Mucosa of descending colon (tissue), 3 donors: ENCODE results near the gene PPFIA4. TPM values are rescaled to one million over a fixed set of nuclear protein-coding genes. Genes with fewer than 3 reads are reported as not detected.

ENCODE experiments used
- ATAC-seq: fragments of 200-7000 bp; cut with Tn5 transposase; one replicate; pipeline ENCODE4 v1.9.1; 2020; ENCODE audit warnings: mild to moderate bottlenecking, moderate library complexity
- DNase-seq, 3 donors: peaks; one replicate each; pipeline ENCODE4 v3.0.0-alpha.2; 2020
- H3K36me3 ChIP-seq: fragments of 200-600 bp; one replicate; pipeline ENCODE4 v1.8.0; 2021; ENCODE audit warnings: low read depth, mild to moderate bottlenecking
- H3K4me1 ChIP-seq: fragments of 200-600 bp; one replicate; pipeline ENCODE4 v1.8.0; 2021; ENCODE audit warnings: low read depth, mild to moderate bottlenecking
- H3K4me3 ChIP-seq: fragments of 200-600 bp; one replicate; pipeline ENCODE4 v1.8.0; 2021; ENCODE audit warnings: mild to moderate bottlenecking
- H3K9me3 ChIP-seq: fragments of 200-600 bp; one replicate; pipeline ENCODE4 v1.8.0; 2021; ENCODE audit warnings: mild to moderate bottlenecking
- CTCF ChIP-seq: fragments of 200-600 bp; IDR thresholded peaks from one replicate; pipeline ENCODE4 v1.8.0; 2022; ENCODE audit warnings: antibody characterized with exemption, mild to moderate bottlenecking
- intact Hi-C, 2 donors: fragments of 100-400 bp; cut with DNase I in 1 of 2; cut with micrococcal nuclease in 1 of 2; formaldehyde crosslinking; loops; one replicate each; pipeline versions ENCODE4 v1.11.0 to v1.11.1; 2022; cut with DNase I, micrococcal nuclease
- total RNA-seq, 3 donors: library from RNA; stranded (reverse); fragmentation: NEBNext Ultra II Directional in 2 of 3; extraction: Animal tissue kit (Norgen Biotek cat#: 25700) in 2 of 3; gene quantifications; one replicate each; pipeline versions ENCODE4 v1.2.1 to v1.2.4, GENCODE V29; 2021 to 2023
- donor health status: DM: no; HTN: no; CAD: no; lungs with moderate emphysema.
- donor health status: DM: no; HTN: no; CAD: no.
- donor health status: DM: no; HTN: yes; CAD: no.

The PPFIA4 gene
- total RNA-seq, 3 donors from 2014 or later = 0.43 to 4.0 (median 0.60) TPM

DNA sequence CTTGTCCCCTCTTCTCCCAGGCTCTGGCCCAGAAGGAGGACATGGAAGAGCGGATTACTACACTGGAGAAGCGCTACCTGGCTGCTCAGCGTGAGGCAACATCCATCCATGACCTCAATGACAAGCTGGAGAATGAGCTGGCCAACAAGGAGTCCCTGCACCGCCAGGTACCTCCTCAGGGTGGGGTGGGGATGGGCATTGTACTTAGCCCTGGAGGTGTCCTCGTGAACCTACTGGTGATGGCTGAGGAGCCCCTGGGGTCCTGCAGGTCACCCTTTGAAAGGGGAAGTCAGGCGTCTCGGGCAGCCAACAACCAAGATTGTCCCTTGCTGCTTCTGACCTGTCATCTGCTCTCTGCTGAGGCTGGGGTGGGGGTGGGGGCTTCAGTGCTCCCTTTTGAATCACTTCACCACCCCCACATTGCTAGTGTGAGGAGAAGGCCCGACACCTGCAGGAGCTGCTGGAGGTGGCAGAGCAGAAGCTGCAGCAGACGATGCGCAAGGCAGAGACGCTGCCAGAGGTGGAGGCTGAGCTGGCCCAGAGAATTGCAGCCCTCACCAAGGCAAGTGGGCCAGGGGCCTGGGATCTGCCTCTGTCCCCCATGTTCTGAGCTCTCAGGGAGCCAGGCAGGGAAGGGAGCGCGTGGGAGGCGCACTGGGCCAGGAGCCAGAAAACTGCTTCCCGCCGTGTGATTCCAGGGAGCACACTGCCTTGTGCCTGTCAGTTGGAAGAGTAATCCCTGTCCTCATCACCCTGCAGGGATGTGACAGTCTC is 19.7 kb downstream of the PPFIA4 start:
- DNase-seq = no peak
- intact Hi-C loops = no loop called here

GRCh38 chr1:203046984-203047630 is 20.8 kb downstream of the PPFIA4 start:
- DNase-seq (no peak), ATAC-seq (peak; percentile 18)
- H3K4me1 ChIP-seq = no peaks in the 10 kb centered on the region
- no peak overlapping the region for H3K4me3 ChIP-seq
- TF ChIP-seq CTCF = no peak
- intact Hi-C loops = no loop called here
- H3K9me3 ChIP-seq = no peaks in the 10 kb centered on the region
- H3K36me3 ChIP-seq = no peaks in the 10 kb centered on the region

More for the DNA sequence above, 19.7 kb downstream of the PPFIA4 start:
- no peak overlapping the region for H3K4me3 ChIP-seq
- H3K4me1 ChIP-seq = no peaks in the 10 kb centered on the region
- H3K9me3 ChIP-seq = no peaks in the 10 kb centered on the region
- no peak for ATAC-seq
- no peaks in the 10 kb centered on the region for H3K36me3 ChIP-seq
- TF ChIP-seq CTCF = no peak

- DNase-seq = no peak
- no peak for ATAC-seq
- H3K36me3 ChIP-seq = no peaks in the 10 kb centered on the region
- no peak overlapping the region for H3K4me3 ChIP-seq
- H3K9me3 ChIP-seq = no peaks in the 10 kb centered on the region
- TF ChIP-seq CTCF = no peak
- intact Hi-C loops = no loop called here
- no peaks in the 10 kb centered on the region for H3K4me1 ChIP-seq
Measured at GRCh38 chr1:203048086-203048485, 21.8 kb downstream of the PPFIA4 start.

- ATAC-seq (peak; percentile 71), DNase-seq (no peak)
- Histone ChIP-seq H3K36me3 (no peaks in the 10 kb centered on the region), H3K4me3 (no peak overlapping the region), H3K4me1 (no peaks in the 10 kb centered on the region), H3K9me3 (no peaks in the 10 kb centered on the region)
- TF ChIP-seq CTCF = no peak
- intact Hi-C loops = no loop called here
Measured at GRCh38 chr1:203048555-203049051, 22.3 kb downstream of the PPFIA4 start.

GRCh38 chr1:203049077-203049476 is 22.8 kb downstream of the PPFIA4 start:
- Histone ChIP-seq H3K9me3 (no peaks in the 10 kb centered on the region), H3K4me3 (no peak overlapping the region), H3K36me3 (no peaks in the 10 kb centered on the region), H3K4me1 (no peaks in the 10 kb centered on the region)
- ATAC-seq = no peak
- intact Hi-C loops = no loop called here
- no peak for DNase-seq
- no peak for TF ChIP-seq CTCF
